RWPE2 (cell line): ENCODE results near the gene PIEZO1.
"Not testable (repeated sequence)": the region's sequence is repeated elsewhere in the genome, so short reads cannot be mapped to it uniquely, and the experiment has no call there.

Experiments used
- ATAC-seq: fragments of 200-7000 bp; cut with Tn5 transposase; 3 replicates; pipeline ENCODE4 v1.9.1; 2021; ENCODE audit warnings: low read depth
- DNase-seq: peaks from one replicate; pipeline ENCODE4 v3.0.0-alpha.2; 2020; ENCODE audit warnings: low spot score
- H3K27ac ChIP-seq: fragments of 450-650 bp; 2 replicates; pipeline ENCODE4 v1.5.1; 2017; ENCODE audit warnings: mild to moderate bottlenecking; ENCODE audit not compliant: poor library complexity, severe bottlenecking
- H3K27me3 ChIP-seq: fragments of 250-450 bp; sonication (Bioruptor Pico); 2 replicates; pipeline ENCODE4 v1.5.1; 2021; ENCODE audit warnings: mild to moderate bottlenecking, moderate library complexity; ENCODE audit not compliant: insufficient read depth, poor library complexity, severe bottlenecking
- H3K36me3 ChIP-seq: fragments of 250-450 bp; sonication (Bioruptor Pico); 2 replicates; pipeline ENCODE4 v1.5.1; 2020; ENCODE audit warnings: low read depth, mild to moderate bottlenecking, moderate library complexity
- H3K4me1 ChIP-seq: fragments of 250-450 bp; sonication (Bioruptor Pico); 2 replicates; pipeline ENCODE4 v1.5.1; 2021; ENCODE audit warnings: mild to moderate bottlenecking, moderate library complexity; ENCODE audit not compliant: insufficient read depth, poor library complexity, severe bottlenecking
- H3K4me3 ChIP-seq: fragments of 250-450 bp; sonication (Bioruptor Pico); 2 replicates; pipeline ENCODE4 v1.5.1; 2021; ENCODE audit warnings: mild to moderate bottlenecking, moderate library complexity; ENCODE audit not compliant: severe bottlenecking
- H3K9me3 ChIP-seq: fragments of 250-450 bp; sonication (Bioruptor Pico); 2 replicates; pipeline ENCODE4 v1.5.1; 2021; ENCODE audit warnings: mild to moderate bottlenecking, moderate library complexity; ENCODE audit not compliant: severe bottlenecking
- TF ChIP-seq, protein P1 (sequence below): fragments of 450-650 bp; IDR thresholded peaks from one replicate; pipeline ENCODE4 v1.5.1; 2017; ENCODE audit warnings: mild to moderate bottlenecking, moderate library complexity; ENCODE audit not compliant: poor library complexity, severe bottlenecking

The PIEZO1 gene

DNA sequence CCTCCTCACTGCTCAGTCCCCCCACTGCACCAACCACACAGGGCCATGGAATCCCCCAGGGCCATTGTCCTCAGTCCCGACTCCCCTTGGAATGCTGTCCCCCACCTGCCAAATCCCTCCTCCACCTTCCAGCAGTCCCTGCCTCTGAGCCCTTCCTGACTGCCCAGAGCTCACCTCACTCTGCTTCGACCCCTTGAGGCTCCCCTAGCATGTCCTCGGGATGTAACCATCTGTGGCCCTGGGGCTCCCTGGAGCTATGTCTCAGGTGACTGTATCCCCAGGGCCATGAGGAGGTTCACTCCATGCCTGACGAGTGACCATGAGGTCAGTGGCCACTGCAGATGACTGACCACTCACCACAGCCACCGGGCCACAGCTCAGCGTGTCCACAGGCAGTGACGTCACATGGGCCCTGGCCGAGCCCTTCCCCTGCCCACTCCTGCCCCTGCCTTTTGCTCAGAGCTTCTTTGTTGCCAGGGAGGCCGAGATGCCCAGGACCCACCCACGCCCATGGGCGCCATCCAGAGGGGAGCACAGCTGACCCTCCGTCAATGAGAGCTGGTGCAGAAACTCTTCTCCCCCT lies 7.7 kb upstream of the PIEZO1 start:
- no peaks in the 10 kb centered on the region for H3K9me3 ChIP-seq
- H3K4me1 ChIP-seq: no peaks in the 10 kb centered on the region

GRCh38 chr16:88792078-88792550 lies 7.1 kb upstream of the PIEZO1 start:
- Histone ChIP-seq H3K4me1 (no peaks in the 10 kb centered on the region), H3K9me3 (no peaks in the 10 kb centered on the region), H3K27ac (no peak overlapping the region), H3K27me3 (peaks cover 4% of the 10 kb centered on the region), H3K36me3 (no peaks in the 10 kb centered on the region), H3K4me3 (no peak overlapping the region)
- ATAC-seq (peak; percentile 22; the same call in 1 of the 3 replicates), DNase-seq (peak; percentile 65)
- TF ChIP-seq, protein P1, sequence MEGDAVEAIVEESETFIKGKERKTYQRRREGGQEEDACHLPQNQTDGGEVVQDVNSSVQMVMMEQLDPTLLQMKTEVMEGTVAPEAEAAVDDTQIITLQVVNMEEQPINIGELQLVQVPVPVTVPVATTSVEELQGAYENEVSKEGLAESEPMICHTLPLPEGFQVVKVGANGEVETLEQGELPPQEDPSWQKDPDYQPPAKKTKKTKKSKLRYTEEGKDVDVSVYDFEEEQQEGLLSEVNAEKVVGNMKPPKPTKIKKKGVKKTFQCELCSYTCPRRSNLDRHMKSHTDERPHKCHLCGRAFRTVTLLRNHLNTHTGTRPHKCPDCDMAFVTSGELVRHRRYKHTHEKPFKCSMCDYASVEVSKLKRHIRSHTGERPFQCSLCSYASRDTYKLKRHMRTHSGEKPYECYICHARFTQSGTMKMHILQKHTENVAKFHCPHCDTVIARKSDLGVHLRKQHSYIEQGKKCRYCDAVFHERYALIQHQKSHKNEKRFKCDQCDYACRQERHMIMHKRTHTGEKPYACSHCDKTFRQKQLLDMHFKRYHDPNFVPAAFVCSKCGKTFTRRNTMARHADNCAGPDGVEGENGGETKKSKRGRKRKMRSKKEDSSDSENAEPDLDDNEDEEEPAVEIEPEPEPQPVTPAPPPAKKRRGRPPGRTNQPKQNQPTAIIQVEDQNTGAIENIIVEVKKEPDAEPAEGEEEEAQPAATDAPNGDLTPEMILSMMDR: no peak

More for the DNA sequence above, 7.7 kb upstream of the PIEZO1 start:
- 0 out of 3 replicates have a peak, but pooled peaks have one; percentile 5 for ATAC-seq
- H3K27me3 ChIP-seq: peaks cover 4% of the 10 kb centered on the region
- no peaks in the 10 kb centered on the region for H3K36me3 ChIP-seq
- peak; percentile 56 for DNase-seq
- TF ChIP-seq, protein P1: no peak
- H3K4me3 ChIP-seq: no peak overlapping the region
- no peak overlapping the region for H3K27ac ChIP-seq

GRCh38 chr16:88790312-88791211 lies 5.5 kb upstream of the PIEZO1 start:
- no peak for DNase-seq
- TF ChIP-seq, protein P1: no peak
- H3K27ac ChIP-seq: no peak overlapping the region

GRCh38 chr16:88789594-88789993 lies 4.6 kb upstream of the PIEZO1 start:
- Histone ChIP-seq H3K27ac (no peak overlapping the region), H3K36me3 (no peaks in the 10 kb centered on the region), H3K9me3 (no peaks in the 10 kb centered on the region), H3K27me3 (peaks cover 4% of the 10 kb centered on the region), H3K4me1 (no peaks in the 10 kb centered on the region), H3K4me3 (no peak overlapping the region)
- TF ChIP-seq, protein P1: no peak
- DNase-seq (no peak), ATAC-seq (no peak)

More at GRCh38 chr16:88790312-88791211, 5.5 kb upstream of the PIEZO1 start:
- H3K4me3 ChIP-seq: no peak overlapping the region
- no peaks in the 10 kb centered on the region for H3K9me3 ChIP-seq
- H3K36me3 ChIP-seq: no peaks in the 10 kb centered on the region
- H3K27me3 ChIP-seq: peaks cover 4% of the 10 kb centered on the region
- no peaks in the 10 kb centered on the region for H3K4me1 ChIP-seq
- ATAC-seq: peak; percentile 20; the same call in 1 of the 3 replicates

GRCh38 chr16:88788749-88789148 lies 3.7 kb upstream of the PIEZO1 start:
- H3K4me1 ChIP-seq, H3K9me3 ChIP-seq, H3K4me3 ChIP-seq, ATAC-seq, H3K27me3 ChIP-seq, H3K27ac ChIP-seq, H3K36me3 ChIP-seq, DNase-seq: not testable (repeated sequence)
